ENCODE measurements around the gene CX3CR1.

CX3CR1 gene

GRCh38 chr3:39260957-39261356, 18.9 kb downstream of the CX3CR1 start:
- no peak overlapping the region for H3K4me3 ChIP-seq (replicated peaks; ENCODE audit: low read depth, low read length)
- DNase-seq (ENCODE audit: extremely low read depth, low read depth) = peak; percentile 89
- peak; percentile 33 for TF ChIP-seq CTCF (IDR thresholded peaks at IDR 0.05; ENCODE audit: low read depth, low read length, missing control alignments)

- no peak overlapping the region for H3K4me3 ChIP-seq (replicated peaks; ENCODE audit: low read depth, low read length)
- no peak for TF ChIP-seq CTCF (IDR thresholded peaks at IDR 0.05; ENCODE audit: low read depth, low read length, missing control alignments)
Measured at GRCh38 chr3:39260318-39260717, 19.5 kb downstream of the CX3CR1 start.

GRCh38 chr3:39255503-39256325, 24.1 kb downstream of the CX3CR1 start:
- no peak for DNase-seq (ENCODE audit: extremely low read depth, low read depth)
- no peak for TF ChIP-seq CTCF (IDR thresholded peaks at IDR 0.05; ENCODE audit: low read depth, low read length, missing control alignments)
- no peak overlapping the region for H3K4me3 ChIP-seq (replicated peaks; ENCODE audit: low read depth, low read length)

More at GRCh38 chr3:39260318-39260717, 19.5 kb downstream of the CX3CR1 start:
- no peak for DNase-seq (ENCODE audit: extremely low read depth, low read depth)

GRCh38 chr3:39254806-39255449, 24.9 kb downstream of the CX3CR1 start:
- no peak overlapping the region for H3K4me3 ChIP-seq (replicated peaks; ENCODE audit: low read depth, low read length)
- DNase-seq (ENCODE audit: extremely low read depth, low read depth) = peak; percentile 50
- no peak for TF ChIP-seq CTCF (IDR thresholded peaks at IDR 0.05; ENCODE audit: low read depth, low read length, missing control alignments)

GRCh38 chr3:39251576-39251975, 28.3 kb downstream of the CX3CR1 start:
- DNase-seq (ENCODE audit: extremely low read depth, low read depth) = no peak
- no peak overlapping the region for H3K4me3 ChIP-seq (replicated peaks; ENCODE audit: low read depth, low read length)

GRCh38 chr3:39250116-39250747, 29.6 kb downstream of the CX3CR1 start:
- H3K4me3 ChIP-seq (replicated peaks; ENCODE audit: low read depth, low read length) = no peak overlapping the region
- TF ChIP-seq CTCF (IDR thresholded peaks at IDR 0.05; ENCODE audit: low read depth, low read length, missing control alignments) = no peak
- no peak for DNase-seq (ENCODE audit: extremely low read depth, low read depth)

More at GRCh38 chr3:39251576-39251975, 28.3 kb downstream of the CX3CR1 start:
- no peak for TF ChIP-seq CTCF (IDR thresholded peaks at IDR 0.05; ENCODE audit: low read depth, low read length, missing control alignments)
